A549 treated with DMSO at 1 μM for 4 hours (cell line): ENCODE data around the gene COMMD7. TPM values are rescaled to one million over a fixed set of nuclear protein-coding genes. Genes with fewer than 3 reads are reported as not detected.

ENCODE experiments used
- total RNA-seq: library from RNA; stranded (reverse); fragments of 200-300 nt; extraction: Qiagen RNA extraction; gene quantifications from 5 replicates; pipeline ENCODE4 v1.2.3, GENCODE V29; 2022; ENCODE audit warnings: low read depth

COMMD7 gene
- total RNA-seq = 55.6 to 66.3 TPM (median 59.1 TPM) in 5 replicates

GRCh38 chr20:32743237-32744112 lies at the start of gene COMMD7:
COMMD7 (minus strand) TSS chr20:32743467; CDS start chr20:32743391, 76 bp downstream.

GRCh38 chr20:32761831-32762753 lies 18.8 kb upstream of the COMMD7 start, which contains the start of gene DNMT3B:
DNMT3B (plus strand) TSS chr20:32762385; CDS start chr20:32780324, 17,939 bp downstream.

Other genes starting within 250 kb of the COMMD7 start
- gene NOL4L, start 158.1 kb downstream of the COMMD7 start, total RNA-seq = 10.7 to 14.3 TPM (median 12.6 TPM) in 5 replicates
- gene C20orf203, start 69.5 kb downstream of the COMMD7 start, total RNA-seq = not detected in 5 replicates
- gene DNMT3B, start 18.9 kb upstream of the COMMD7 start, total RNA-seq = 3.8 to 5.3 TPM (median 5.1 TPM) in 5 replicates
- 144 to 161 TPM (median 158 TPM) in 5 replicates for gene MAPRE1, start 76.5 kb upstream of the COMMD7 start, total RNA-seq
- gene EFCAB8, start 115.5 kb upstream of the COMMD7 start, total RNA-seq = not detected in 5 replicates